H1 (cell line): ENCODE measurements around the gene ADTRP. TPM values are rescaled to one million over a fixed set of nuclear protein-coding genes. Genes with fewer than 3 reads are reported as not detected.

Experiments
- CTCF ChIA-PET: fragments of 300-600 bp; sonication (Branson Sonifier 250); formaldehyde crosslinking; loops from one replicate; lab custom pipeline; 2021; ENCODE audit not compliant: partially characterized antibody; lab: Charles Lee
- POLR2A ChIA-PET: fragments of 300-600 bp; sonication (Branson Sonifier 250); formaldehyde crosslinking; loops from one replicate; lab custom pipeline; 2021; ENCODE audit warnings: inconsistent platforms; ENCODE audit not compliant: partially characterized antibody; lab: Charles Lee
- DNase-seq, 2 experiments: peaks; one replicate each; pipeline versions ENCODE4 v3.0.0 to v3.0.0-alpha.2; 2010 to 2022; ENCODE audit warnings: low spot score in 2 of 2, low read depth in 1 of 2, mixed read lengths in 1 of 2
- FAIRE-seq: peaks from 2 replicates; lab custom pipeline; 2011; peaks lifted over from hg19 to GRCh38; lab: Jason Lieb, UNC
- H2AFZ ChIP-seq: 2 replicates; pipeline ENCODE4 v1.8.1; 2012; ENCODE audit warnings: low read length, inconsistent platforms
- H2AK5ac ChIP-seq: 2 replicates; pipeline ENCODE4 v1.6.1; 2013; ENCODE audit warnings: low read depth, low read length
- H2BK120ac ChIP-seq: replicated peaks from 2 replicates; pipeline ENCODE3; 2013; ENCODE audit warnings: low read depth, low read length, inconsistent platforms
- H2BK12ac ChIP-seq: 2 replicates; pipeline ENCODE4 v1.6.1; 2013; ENCODE audit warnings: low read depth, low read length
- H2BK15ac ChIP-seq: 2 replicates; pipeline ENCODE4 v1.6.1; 2013; ENCODE audit warnings: low read length
- H2BK20ac ChIP-seq: 2 replicates; pipeline ENCODE4 v1.6.1; 2013; ENCODE audit warnings: low read length
- H2BK5ac ChIP-seq: 2 replicates; pipeline ENCODE4 v1.6.1; 2013; ENCODE audit warnings: low read depth, low read length
- H3K14ac ChIP-seq: 2 replicates; pipeline ENCODE4 v1.6.1; 2013; ENCODE audit warnings: inconsistent platforms; ENCODE audit not compliant: insufficient read length
- H3K18ac ChIP-seq: 2 replicates; pipeline ENCODE4 v1.6.1; 2013; ENCODE audit warnings: low read length; ENCODE audit errors: extremely low read depth
- H3K23ac ChIP-seq: 2 replicates; pipeline ENCODE4 v1.6.1; 2013; ENCODE audit warnings: inconsistent platforms; ENCODE audit not compliant: insufficient read length
- H3K23me2 ChIP-seq: 2 replicates; pipeline ENCODE4 v1.6.1; 2013; ENCODE audit warnings: low read depth, low read length
- H3K27ac ChIP-seq: 2 replicates; pipeline ENCODE4 v1.6.1; 2011; ENCODE audit warnings: low read depth, low read length, inconsistent platforms
- H3K27me3 ChIP-seq, 4 experiments: replicated peaks in 1 of 4; 1 replicate in 1 of 4; 2 replicates in 3 of 4; pipeline versions ENCODE4 v1.6.1 to v1.8.1; 2011 to 2013; ENCODE audit warnings: low read length in 3 of 4, mild to moderate bottlenecking in 3 of 4, inconsistent platforms in 2 of 4, mixed read lengths in 2 of 4, moderate library complexity in 1 of 4; ENCODE audit not compliant: control insufficient read depth in 3 of 4, insufficient read depth in 3 of 4; ENCODE audit errors: extremely low read depth in 1 of 4
- H3K36me3 ChIP-seq, 4 experiments: 2 replicates each; pipeline versions ENCODE4 v1.6.1 to v1.8.1; 2011 to 2013; ENCODE audit warnings: mild to moderate bottlenecking in 4 of 4, low read length in 3 of 4, moderate library complexity in 2 of 4, control low read depth in 1 of 4, inconsistent platforms in 1 of 4; ENCODE audit not compliant: insufficient read depth in 4 of 4, control insufficient read depth in 2 of 4
- H3K4ac ChIP-seq: replicated peaks from 2 replicates; pipeline ENCODE3; 2013; ENCODE audit warnings: low read length, low read depth, mixed read lengths, inconsistent platforms; ENCODE audit not compliant: insufficient read length
- H3K4me1 ChIP-seq, 4 experiments: replicated peaks in 1 of 4; 1 replicate in 1 of 4; 2 replicates in 3 of 4; pipeline versions ENCODE4 v1.6.1 to v1.8.1; 2011 to 2013; ENCODE audit warnings: low read length in 3 of 4, inconsistent platforms in 2 of 4, mixed read lengths in 1 of 4; ENCODE audit not compliant: insufficient read depth in 4 of 4, control insufficient read depth in 3 of 4
- H3K4me2 ChIP-seq, 2 experiments: 2 replicates each; pipeline versions ENCODE4 v1.6.1 to v1.8.1; 2011 to 2013; ENCODE audit warnings: low read depth in 2 of 2, low read length in 2 of 2, control low read depth in 1 of 2, inconsistent platforms in 1 of 2, mild to moderate bottlenecking in 1 of 2; ENCODE audit not compliant: insufficient read depth in 1 of 2
- H3K4me3 ChIP-seq, 4 experiments: fragments of 200-600, 300-600 bp in 1 of 4; sonication (generic), shearing (Covaris generic), sonication (Bioruptor Twin) in 1 of 4; 2 replicates each; pipeline versions ENCODE4 v1.5.1 to v1.8.1; 2011 to 2016; ENCODE audit warnings: low read length in 4 of 4, low read depth in 3 of 4, control low read depth in 2 of 4, inconsistent platforms in 2 of 4, mild to moderate bottlenecking in 2 of 4, mixed read lengths in 1 of 4, moderate library complexity in 1 of 4; ENCODE audit not compliant: insufficient read depth in 2 of 4; ENCODE audit errors: extremely low read depth in 1 of 4
- H3K56ac ChIP-seq: replicated peaks from 2 replicates; pipeline ENCODE3; 2013; ENCODE audit warnings: low read depth, mild to moderate bottlenecking, mixed read lengths, low read length, inconsistent platforms; ENCODE audit not compliant: insufficient read length
- H3K79me1 ChIP-seq: 2 replicates; pipeline ENCODE4 v1.6.1; 2013; ENCODE audit warnings: low read depth, low read length, control low read depth
- H3K79me2 ChIP-seq, 2 experiments: 2 replicates each; pipeline versions ENCODE4 v1.6.1 to v1.8.1; 2012 to 2013; ENCODE audit warnings: low read length in 2 of 2, mild to moderate bottlenecking in 2 of 2, inconsistent platforms in 1 of 2; ENCODE audit not compliant: insufficient read depth in 2 of 2, control insufficient read depth in 1 of 2
- H3K9ac ChIP-seq, 4 experiments: replicated peaks in 1 of 4; 1 replicate in 1 of 4; 2 replicates in 3 of 4; pipeline versions ENCODE4 v1.6.1 to v1.8.1; 2011 to 2013; ENCODE audit warnings: low read depth in 3 of 4, low read length in 3 of 4, control low read depth in 2 of 4, mild to moderate bottlenecking in 2 of 4, moderate library complexity in 2 of 4, inconsistent platforms in 1 of 4; ENCODE audit errors: extremely low read depth in 1 of 4
- H3K9me3 ChIP-seq, 2 experiments: 2 replicates each; pipeline versions ENCODE4 v1.6.1 to v1.8.1; 2012 to 2013; ENCODE audit warnings: mild to moderate bottlenecking in 2 of 2, moderate library complexity in 2 of 2, control low read depth in 1 of 2, inconsistent platforms in 1 of 2, low read depth in 1 of 2, low read length in 1 of 2, mixed read lengths in 1 of 2; ENCODE audit not compliant: insufficient read depth in 2 of 2
- H4K20me1 ChIP-seq, 2 experiments: replicated peaks in 1 of 2; 2 replicates each; pipeline versions ENCODE3 to v1.8.1; 2011 to 2013; ENCODE audit warnings: inconsistent platforms in 2 of 2, low read length in 2 of 2, mild to moderate bottlenecking in 1 of 2; ENCODE audit not compliant: insufficient read depth in 2 of 2, control insufficient read depth in 1 of 2
- H4K5ac ChIP-seq: 2 replicates; pipeline ENCODE4 v1.6.1; 2013; ENCODE audit warnings: low read length, low read depth, mixed read lengths, inconsistent platforms; ENCODE audit not compliant: insufficient read length
- H4K8ac ChIP-seq: 2 replicates; pipeline ENCODE4 v1.8.0; 2013; ENCODE audit warnings: mild to moderate bottlenecking, moderate library complexity, low read length, inconsistent platforms; ENCODE audit not compliant: insufficient read depth; ENCODE audit errors: extremely low read depth
- H4K91ac ChIP-seq: replicated peaks from 2 replicates; pipeline ENCODE3; 2013; ENCODE audit warnings: low read length, mixed read lengths, inconsistent platforms; ENCODE audit not compliant: insufficient read length
- CHD1 ChIP-seq: IDR thresholded peaks from 2 replicates; pipeline ENCODE4 v1.6.1; 2012; ENCODE audit warnings: low read depth, low read length, improper control_type of control experiment
- EZH2 ChIP-seq: fragments of 200-600 bp; sonication (generic); IDR thresholded peaks from 2 replicates; pipeline ENCODE4 v1.7.1; 2012; ENCODE audit warnings: low read depth, mild to moderate bottlenecking, moderate library complexity, low read length, inconsistent platforms; ENCODE audit not compliant: severe bottlenecking
- KDM4A ChIP-seq: IDR thresholded peaks from one replicate; pipeline ENCODE4 v1.7.1; 2012; ENCODE audit warnings: low read depth, mild to moderate bottlenecking, moderate library complexity, low read length, inconsistent platforms; ENCODE audit not compliant: severe bottlenecking
- POU5F1 ChIP-seq: IDR thresholded peaks from 2 replicates; pipeline ENCODE4 v1.6.1; 2011; ENCODE audit warnings: low read depth, mild to moderate bottlenecking, low read length, moderate library complexity
- RAD21 ChIP-seq, 2 experiments: IDR thresholded peaks in 1 of 2; conservative IDR thresholded peaks in 1 of 2; 2 replicates each; pipeline ENCODE4 v1.6.1; 2011; ENCODE audit warnings: low read depth in 2 of 2, low read length in 2 of 2, improper control_type of control experiment in 1 of 2, inconsistent platforms in 1 of 2, mild to moderate bottlenecking in 1 of 2, moderate library complexity in 1 of 2
- SAP30 ChIP-seq: fragments of 300-600 bp; sonication (generic); IDR thresholded peaks from 2 replicates; pipeline ENCODE4 v1.7.1; 2012; ENCODE audit warnings: low read length, moderate library complexity, mild to moderate bottlenecking, inconsistent platforms; ENCODE audit not compliant: insufficient read depth, insufficient replicate concordance
- WGBS, 2 experiments: shearing (Covaris generic) in 1 of 2; methylation state at CpG; one replicate each; pipeline versions ENCODE4 v1.1.6 to v1.1.7; 2013 to 2015; ENCODE audit warnings: low lambda C conversion rate in 2 of 2, mixed read lengths in 2 of 2, inconsistent platforms in 1 of 2, low coverage in 1 of 2, missing lambda C conversion rate in 1 of 2; ENCODE audit not compliant: insufficient replicate concordance in 2 of 2, insufficient coverage in 1 of 2, insufficient read length in 1 of 2; ENCODE audit errors: extremely low coverage in 1 of 2, missing lambda C conversion rate in 1 of 2; 5-methylcytosine and 5-hydroxymethylcytosine counted together
- polyA plus RNA-seq, 7 experiments: library from polyadenylated mRNA; depleted of rRNA in 3 of 7; stranded (reverse) in 5 of 7; unstranded in 2 of 7; fragments of >200 nt in 5 of 7; fragments of 200-250 nt in 2 of 7; gene quantifications; 1 replicate in 5 of 7; 2 replicates in 1 of 7; 4 replicates in 1 of 7; pipeline versions ENCODE4 v1.2.1 to v1.2.3, GENCODE V29; 2011 to 2013; ENCODE audit warnings: missing spikeins in 2 of 7, mixed read lengths in 2 of 7
- total RNA-seq: library from RNA; stranded (reverse); fragmentation: NEBNext Ultra II Directional; extraction: Animal tissue kit (Norgen Biotek cat#: 25700); gene quantifications from 2 replicates; pipeline ENCODE4 v1.2.1, GENCODE V29; 2021

Gene ADTRP
- total and polyA plus RNA-seq, 2 of the 8 experiments (the other 6 are each of a cell fraction or from before 2014, with no cell fraction given), result 0.08 to 0.45 TPM

GRCh38 chr6:11826779-11827178 lies 48.2 kb upstream of the ADTRP start:
- no peak overlapping the region for H2AFZ ChIP-seq
- H4K20me1 ChIP-seq, result no peaks in the 10 kb centered on the region
- FAIRE-seq (no peak), DNase-seq (no peak)
- H2BK5ac ChIP-seq, result no peak overlapping the region
- H3K4ac ChIP-seq, result no peak overlapping the region
- H3K23me2 ChIP-seq, result no peaks in the 10 kb centered on the region
- TF ChIP-seq POU5F1 (no peak), EZH2 (no peak), KDM4A (no peak), SAP30 (no peak), RAD21 (IDR thresholded peaks at IDR 0.05 in 1 of 2, conservative IDR thresholded peaks at IDR 0.05 in 1 of 2; ENCODE audit: low read depth in 2 of 2, low read length in 2 of 2) (peak in 1 of 2 experiments; percentile 23; a peak in 1 of 4 replicates), CHD1 (no peak)
- no peak overlapping the region for H3K56ac ChIP-seq
- H3K4me1 ChIP-seq, result peaks cover 0 to 2% (median 0%) of the 10 kb centered on the region in 4 experiments; a peak in 1 of 7 replicates
- H3K23ac ChIP-seq, result no peak overlapping the region
- H3K4me3 ChIP-seq, result no peak overlapping the region
- no peaks in the 10 kb centered on the region for H3K27me3 ChIP-seq
- no peaks in the 10 kb centered on the region for H3K79me2 ChIP-seq
- no peak overlapping the region for H3K27ac ChIP-seq
- H3K79me1 ChIP-seq, result no peaks in the 10 kb centered on the region
- H3K14ac ChIP-seq, result no peak overlapping the region
- H2BK12ac ChIP-seq, result no peak overlapping the region
- H3K9me3 ChIP-seq, result no peaks in the 10 kb centered on the region
- WGBS, 2 experiments, result 87% methylated on average over 8 of the region's 8 CpGs; no CpG with 5 or more reads in 1 of the 2 experiments
- 0 out of 2 replicates have a peak overlapping the region, but pooled peaks have one; percentile 8 for H2BK15ac ChIP-seq
- H2BK20ac ChIP-seq, result no peak overlapping the region
- H4K91ac ChIP-seq, result no peak overlapping the region
- no peak overlapping the region for H2AK5ac ChIP-seq
- no peak overlapping the region for H3K18ac ChIP-seq
- no peaks in the 10 kb centered on the region for H3K36me3 ChIP-seq
- no peak overlapping the region for H4K8ac ChIP-seq
- no peak overlapping the region for H2BK120ac ChIP-seq
- ChIA-PET CTCF (no interaction called here), POLR2A (no interaction called here)
- H3K4me2 ChIP-seq, result no peak overlapping the region
- H3K9ac ChIP-seq, result no peak overlapping the region
- no peak overlapping the region for H4K5ac ChIP-seq
